Parathyroid adenoma (tissue), 2 donors: ENCODE measurements around the gene RYR3.

ENCODE experiments used
- H2AFZ ChIP-seq: fragments of 300-600 bp; sonication (generic); one replicate; pipeline ENCODE4 v1.7.0; 2017; ENCODE audit warnings: antibody characterized with exemption, mild to moderate bottlenecking
- H3K27ac ChIP-seq: fragments of 300-600 bp; sonication (generic); one replicate; pipeline ENCODE4 v1.7.0; 2017
- H3K27me3 ChIP-seq: fragments of 300-600 bp; sonication (generic); one replicate; pipeline ENCODE4 v1.7.0; 2017; ENCODE audit warnings: low read length; ENCODE audit not compliant: control insufficient read depth, insufficient read depth
- H3K36me3 ChIP-seq: fragments of 300-600 bp; sonication (generic); one replicate; pipeline ENCODE4 v1.7.0; 2017; ENCODE audit warnings: low read length; ENCODE audit not compliant: control insufficient read depth, insufficient read depth
- H3K4me1 ChIP-seq: fragments of 300-600 bp; sonication (generic); one replicate; pipeline ENCODE4 v1.7.0; 2017; ENCODE audit warnings: control low read depth
- H3K4me2 ChIP-seq: fragments of 300-600 bp; sonication (generic); one replicate; pipeline ENCODE4 v1.7.0; 2017; ENCODE audit warnings: low read length
- H3K4me3 ChIP-seq: fragments of 300-600 bp; sonication (generic); one replicate; pipeline ENCODE4 v1.7.0; 2017; ENCODE audit warnings: low read depth, low read length
- H3K79me2 ChIP-seq: fragments of 300-600 bp; sonication (generic); one replicate; pipeline ENCODE4 v1.7.0; 2017; ENCODE audit warnings: control low read depth
- H3K9ac ChIP-seq: fragments of 300-600 bp; sonication (generic); one replicate; pipeline ENCODE4 v1.7.0; 2017; ENCODE audit warnings: mild to moderate bottlenecking
- H3K9me3 ChIP-seq: fragments of 300-600 bp; sonication (generic); one replicate; pipeline ENCODE4 v1.7.0; 2017; ENCODE audit warnings: low read length; ENCODE audit not compliant: control insufficient read depth
- CTCF ChIP-seq: fragments of 300-600 bp; sonication (generic); IDR thresholded peaks from one replicate; pipeline ENCODE4 v1.7.0; 2017; ENCODE audit warnings: antibody characterized with exemption, mild to moderate bottlenecking
- donor health status: primary hyperparathyroidism.

Gene RYR3

GRCh38 chr15:33859992-33860545 is 549.3 kb downstream of the RYR3 start:
- no peaks in the 10 kb centered on the region for H3K9me3 ChIP-seq
- no peak overlapping the region for H3K4me3 ChIP-seq
- H3K27me3 ChIP-seq = no peaks in the 10 kb centered on the region
- no peak overlapping the region for H3K9ac ChIP-seq
- no peak for TF ChIP-seq CTCF
- no peaks in the 10 kb centered on the region for H3K79me2 ChIP-seq
- no peaks in the 10 kb centered on the region for H3K4me1 ChIP-seq
- H3K36me3 ChIP-seq = no peaks in the 10 kb centered on the region
- H3K4me2 ChIP-seq = no peak overlapping the region
- no peak overlapping the region for H3K27ac ChIP-seq
- H2AFZ ChIP-seq = no peak overlapping the region

- TF ChIP-seq CTCF = no peak
- H3K9ac ChIP-seq = no peak overlapping the region
- H3K79me2 ChIP-seq = no peaks in the 10 kb centered on the region
Measured at GRCh38 chr15:33860754-33861153, 550.0 kb downstream of the RYR3 start.

GRCh38 chr15:33864360-33865075 is 553.8 kb downstream of the RYR3 start:
- no peaks in the 10 kb centered on the region for H3K4me1 ChIP-seq
- H3K36me3 ChIP-seq = no peaks in the 10 kb centered on the region
- no peak overlapping the region for H3K9ac ChIP-seq
- H3K27me3 ChIP-seq = no peaks in the 10 kb centered on the region
- no peak overlapping the region for H3K27ac ChIP-seq
- H3K79me2 ChIP-seq = no peaks in the 10 kb centered on the region
- H3K4me2 ChIP-seq = no peak overlapping the region
- no peaks in the 10 kb centered on the region for H3K9me3 ChIP-seq
- H3K4me3 ChIP-seq = no peak overlapping the region
- no peak overlapping the region for H2AFZ ChIP-seq
- no peak for TF ChIP-seq CTCF

More at GRCh38 chr15:33860754-33861153, 550.0 kb downstream of the RYR3 start:
- H3K27ac ChIP-seq = no peak overlapping the region
- H3K36me3 ChIP-seq = no peaks in the 10 kb centered on the region
- H3K9me3 ChIP-seq = no peaks in the 10 kb centered on the region
- H3K4me1 ChIP-seq = no peaks in the 10 kb centered on the region
- H2AFZ ChIP-seq = no peak overlapping the region
- H3K4me2 ChIP-seq = no peak overlapping the region
- H3K4me3 ChIP-seq = no peak overlapping the region
- no peaks in the 10 kb centered on the region for H3K27me3 ChIP-seq

- Histone ChIP-seq H3K9me3 (no peaks in the 10 kb centered on the region), H3K36me3 (no peaks in the 10 kb centered on the region), H3K4me1 (no peaks in the 10 kb centered on the region), H3K79me2 (no peaks in the 10 kb centered on the region), H2AFZ (no peak overlapping the region), H3K9ac (no peak overlapping the region), H3K27me3 (no peaks in the 10 kb centered on the region), H3K4me2 (no peak overlapping the region), H3K27ac (no peak overlapping the region), H3K4me3 (no peak overlapping the region)
- no peak for TF ChIP-seq CTCF
Measured at GRCh38 chr15:33865416-33865815, 554.6 kb downstream of the RYR3 start.
